ENCODE measurements around the gene BRIP1. TPM values are rescaled to one million over a fixed set of nuclear protein-coding genes. Genes with fewer than 3 reads are reported as not detected.

BRIP1 gene
- polyA plus RNA-seq, 2 of the 4 experiments (the other 2 are of a cell fraction) = 8.0 to 11.5 TPM

DNA sequence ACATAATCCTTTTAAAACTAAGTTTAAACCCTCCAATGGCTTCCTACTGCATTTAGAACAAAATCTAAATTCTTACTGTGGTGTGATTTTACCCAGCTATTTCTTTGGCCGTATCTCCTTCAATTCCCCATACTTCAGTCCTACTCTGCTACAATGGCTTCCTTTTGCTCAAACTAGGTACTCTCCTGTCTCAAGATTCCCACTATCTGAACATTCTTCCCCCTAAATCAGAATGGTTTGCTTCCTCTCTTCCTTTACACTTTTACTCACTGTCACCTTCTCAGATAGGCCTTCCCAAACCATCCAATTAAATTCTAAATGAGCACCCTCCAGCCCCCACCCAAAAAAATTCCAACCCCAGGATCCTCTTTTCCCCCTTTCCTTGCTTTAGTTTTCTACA, 109.2 kb downstream of the BRIP1 start (continued):
- TF ChIP-seq, protein P1, sequence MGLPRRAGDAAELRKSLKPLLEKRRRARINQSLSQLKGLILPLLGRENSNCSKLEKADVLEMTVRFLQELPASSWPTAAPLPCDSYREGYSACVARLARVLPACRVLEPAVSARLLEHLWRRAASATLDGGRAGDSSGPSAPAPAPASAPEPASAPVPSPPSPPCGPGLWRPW (IDR thresholded peaks at IDR 0.05) = no peak
- TF ChIP-seq KDM5A (IDR thresholded peaks at IDR 0.05) (no peak), FOSB (CRISPR knock-in tag; IDR thresholded peaks at IDR 0.05) (no peak), CHD4 (IDR thresholded peaks at IDR 0.05; ENCODE audit: borderline replicate concordance) (no peak), MAFK (IDR thresholded peaks at IDR 0.05; ENCODE audit: partially characterized antibody) (no peak), RARB (CRISPR knock-in tag; IDR thresholded peaks at IDR 0.05) (no peak)

DNA sequence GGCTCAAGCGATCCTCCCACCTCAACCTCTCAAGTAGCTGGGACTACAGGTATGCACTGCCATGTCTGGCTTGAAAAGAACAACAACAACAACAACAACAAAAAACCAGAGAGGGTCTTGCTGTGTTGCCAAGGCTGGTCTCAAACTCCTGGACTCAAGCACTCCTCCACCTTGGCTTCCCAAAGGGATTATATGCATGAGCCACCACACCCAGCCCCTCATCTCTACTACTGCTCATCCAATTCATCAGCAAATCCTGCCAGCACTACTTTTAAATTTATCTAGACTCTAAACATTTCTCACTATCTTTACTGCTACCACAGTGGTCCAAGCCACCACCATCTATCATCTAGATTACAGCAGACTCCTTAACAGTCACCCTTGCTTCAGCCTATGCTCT, 109.6 kb downstream of the BRIP1 start:
- POLR2A ChIA-PET = no interaction called here
- FAIRE-seq (no peak), ATAC-seq (no peak), DNase-seq (ENCODE audit: low read depth in 1 of 2, low spot score in 1 of 2) (no peak)
- H3K4me2 ChIP-seq = no peak overlapping the region
- CTCF ChIA-PET = no interaction called here
- no peaks in the 10 kb centered on the region for H3K4me1 ChIP-seq
- no peak overlapping the region for H3K4me3 ChIP-seq
- TF ChIP-seq CHD2 (IDR thresholded peaks at IDR 0.05; ENCODE audit: low read length, partially characterized antibody) (no peak), EP300 (IDR thresholded peaks at IDR 0.05) (no peak), CHD4 (IDR thresholded peaks at IDR 0.05; ENCODE audit: borderline replicate concordance) (no peak), HOXA7 (CRISPR knock-in tag; IDR thresholded peaks at IDR 0.05) (no peak), PHF8 (IDR thresholded peaks at IDR 0.05; ENCODE audit: borderline replicate concordance, low read depth) (no peak), SMC3 (IDR thresholded peaks at IDR 0.05) (no peak), MAZ (IDR thresholded peaks at IDR 0.05; ENCODE audit: borderline replicate concordance, low read depth, low read length) (no peak), POLR2AphosphoS2 (conservative IDR thresholded peaks at IDR 0.05; ENCODE audit: low read length) (no peak), MYC (IDR thresholded peaks at IDR 0.05; ENCODE audit: borderline replicate concordance, low read length) (no peak), ZFP36 (IDR thresholded peaks at IDR 0.05; ENCODE audit: borderline replicate concordance, partially characterized antibody) (no peak), NPAS2 (CRISPR knock-in tag; IDR thresholded peaks at IDR 0.05; ENCODE audit: borderline replicate concordance) (no peak), KDM5A (IDR thresholded peaks at IDR 0.05) (no peak), POLR2A (IDR thresholded peaks at IDR 0.05; ENCODE audit: low read length) (no peak)
- TF ChIP-seq, protein P1 (IDR thresholded peaks at IDR 0.05) = no peak
- TF ChIP-seq, protein P2, sequence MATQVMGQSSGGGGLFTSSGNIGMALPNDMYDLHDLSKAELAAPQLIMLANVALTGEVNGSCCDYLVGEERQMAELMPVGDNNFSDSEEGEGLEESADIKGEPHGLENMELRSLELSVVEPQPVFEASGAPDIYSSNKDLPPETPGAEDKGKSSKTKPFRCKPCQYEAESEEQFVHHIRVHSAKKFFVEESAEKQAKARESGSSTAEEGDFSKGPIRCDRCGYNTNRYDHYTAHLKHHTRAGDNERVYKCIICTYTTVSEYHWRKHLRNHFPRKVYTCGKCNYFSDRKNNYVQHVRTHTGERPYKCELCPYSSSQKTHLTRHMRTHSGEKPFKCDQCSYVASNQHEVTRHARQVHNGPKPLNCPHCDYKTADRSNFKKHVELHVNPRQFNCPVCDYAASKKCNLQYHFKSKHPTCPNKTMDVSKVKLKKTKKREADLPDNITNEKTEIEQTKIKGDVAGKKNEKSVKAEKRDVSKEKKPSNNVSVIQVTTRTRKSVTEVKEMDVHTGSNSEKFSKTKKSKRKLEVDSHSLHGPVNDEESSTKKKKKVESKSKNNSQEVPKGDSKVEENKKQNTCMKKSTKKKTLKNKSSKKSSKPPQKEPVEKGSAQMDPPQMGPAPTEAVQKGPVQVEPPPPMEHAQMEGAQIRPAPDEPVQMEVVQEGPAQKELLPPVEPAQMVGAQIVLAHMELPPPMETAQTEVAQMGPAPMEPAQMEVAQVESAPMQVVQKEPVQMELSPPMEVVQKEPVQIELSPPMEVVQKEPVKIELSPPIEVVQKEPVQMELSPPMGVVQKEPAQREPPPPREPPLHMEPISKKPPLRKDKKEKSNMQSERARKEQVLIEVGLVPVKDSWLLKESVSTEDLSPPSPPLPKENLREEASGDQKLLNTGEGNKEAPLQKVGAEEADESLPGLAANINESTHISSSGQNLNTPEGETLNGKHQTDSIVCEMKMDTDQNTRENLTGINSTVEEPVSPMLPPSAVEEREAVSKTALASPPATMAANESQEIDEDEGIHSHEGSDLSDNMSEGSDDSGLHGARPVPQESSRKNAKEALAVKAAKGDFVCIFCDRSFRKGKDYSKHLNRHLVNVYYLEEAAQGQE (IDR thresholded peaks at IDR 0.05) = no peak
- TF ChIP-seq, protein P3, sequence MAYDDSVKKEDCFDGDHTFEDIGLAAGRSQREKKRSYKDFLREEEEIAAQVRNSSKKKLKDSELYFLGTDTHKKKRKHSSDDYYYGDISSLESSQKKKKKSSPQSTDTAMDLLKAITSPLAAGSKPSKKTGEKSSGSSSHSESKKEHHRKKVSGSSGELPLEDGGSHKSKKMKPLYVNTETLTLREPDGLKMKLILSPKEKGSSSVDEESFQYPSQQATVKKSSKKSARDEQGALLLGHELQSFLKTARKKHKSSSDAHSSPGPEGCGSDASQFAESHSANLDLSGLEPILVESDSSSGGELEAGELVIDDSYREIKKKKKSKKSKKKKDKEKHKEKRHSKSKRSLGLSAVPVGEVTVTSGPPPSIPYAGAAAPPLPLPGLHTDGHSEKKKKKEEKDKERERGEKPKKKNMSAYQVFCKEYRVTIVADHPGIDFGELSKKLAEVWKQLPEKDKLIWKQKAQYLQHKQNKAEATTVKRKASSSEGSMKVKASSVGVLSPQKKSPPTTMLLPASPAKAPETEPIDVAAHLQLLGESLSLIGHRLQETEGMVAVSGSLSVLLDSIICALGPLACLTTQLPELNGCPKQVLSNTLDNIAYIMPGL (CRISPR knock-in tag; IDR thresholded peaks at IDR 0.05; ENCODE audit: borderline replicate concordance) = no peak
- TF ChIP-seq, protein P4, sequence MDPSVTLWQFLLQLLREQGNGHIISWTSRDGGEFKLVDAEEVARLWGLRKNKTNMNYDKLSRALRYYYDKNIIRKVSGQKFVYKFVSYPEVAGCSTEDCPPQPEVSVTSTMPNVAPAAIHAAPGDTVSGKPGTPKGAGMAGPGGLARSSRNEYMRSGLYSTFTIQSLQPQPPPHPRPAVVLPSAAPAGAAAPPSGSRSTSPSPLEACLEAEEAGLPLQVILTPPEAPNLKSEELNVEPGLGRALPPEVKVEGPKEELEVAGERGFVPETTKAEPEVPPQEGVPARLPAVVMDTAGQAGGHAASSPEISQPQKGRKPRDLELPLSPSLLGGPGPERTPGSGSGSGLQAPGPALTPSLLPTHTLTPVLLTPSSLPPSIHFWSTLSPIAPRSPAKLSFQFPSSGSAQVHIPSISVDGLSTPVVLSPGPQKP (IDR thresholded peaks at IDR 0.05; ENCODE audit: low read depth, low read length) = no peak
- TF ChIP-seq, protein P5, sequence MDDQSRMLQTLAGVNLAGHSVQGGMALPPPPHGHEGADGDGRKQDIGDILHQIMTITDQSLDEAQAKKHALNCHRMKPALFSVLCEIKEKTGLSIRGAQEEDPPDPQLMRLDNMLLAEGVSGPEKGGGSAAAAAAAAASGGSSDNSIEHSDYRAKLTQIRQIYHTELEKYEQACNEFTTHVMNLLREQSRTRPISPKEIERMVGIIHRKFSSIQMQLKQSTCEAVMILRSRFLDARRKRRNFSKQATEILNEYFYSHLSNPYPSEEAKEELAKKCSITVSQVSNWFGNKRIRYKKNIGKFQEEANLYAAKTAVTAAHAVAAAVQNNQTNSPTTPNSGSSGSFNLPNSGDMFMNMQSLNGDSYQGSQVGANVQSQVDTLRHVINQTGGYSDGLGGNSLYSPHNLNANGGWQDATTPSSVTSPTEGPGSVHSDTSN (IDR thresholded peaks at IDR 0.05) = no peak
- H3K9me3 ChIP-seq = no peaks in the 10 kb centered on the region
- WGBS (ENCODE audit: missing lambda C conversion rate) = 93% methylated on average over 1 of the region's 1 CpG
- H3K27ac ChIP-seq = no peak overlapping the region
